HG03575 (cell line): ENCODE results near the gene DMRT3.

ENCODE experiments used
- ATAC-seq: cut with Tn5 transposase; IDR thresholded peaks from one replicate; pipeline ENCODE4 v1.9.1; 2021; ENCODE audit not compliant: unreplicated experiment, insufficient number of reproducible peaks, low FRiP score; ENCODE audit errors: extremely low read depth

The DMRT3 gene

DNA sequence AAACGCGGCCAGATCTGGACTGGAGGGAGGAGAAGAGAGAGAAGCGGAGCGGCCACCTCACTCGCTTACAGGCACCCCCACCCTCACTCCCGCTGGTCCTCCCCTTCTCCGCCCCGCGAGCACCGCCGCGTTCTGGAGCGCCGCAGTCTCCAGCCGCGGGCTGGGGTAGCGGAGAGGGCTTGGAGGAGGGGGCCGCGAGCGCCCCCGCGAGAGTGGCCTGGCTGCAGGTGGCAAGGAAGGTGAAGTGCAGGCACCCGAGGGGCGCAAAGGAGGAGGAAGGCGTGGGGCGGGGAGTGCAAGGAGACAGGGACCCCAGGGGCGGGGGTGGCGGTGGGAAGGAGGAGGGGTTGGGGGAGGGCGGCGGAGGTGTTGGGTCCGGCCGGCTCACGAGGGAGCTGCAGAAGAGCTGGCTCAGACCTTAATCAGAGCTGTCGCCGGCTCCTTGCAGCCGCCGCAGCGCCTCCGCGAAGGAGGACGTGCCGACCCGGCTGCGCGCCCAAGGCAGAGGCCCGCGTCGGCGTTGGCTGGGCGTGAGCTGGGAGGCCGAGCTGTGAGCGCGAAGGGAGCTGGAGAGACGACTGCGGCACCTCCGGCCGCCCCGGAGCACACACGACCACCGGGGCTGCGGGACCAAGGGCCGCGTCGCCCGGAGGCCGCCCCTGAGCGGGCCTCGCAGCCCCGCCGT lies at the start of gene DMRT3:
Gene DMRT3 (plus strand): TSS at position 398 of the 685 bp plus-strand sequence. CDS start 347 bp downstream, outside the sequence.
- no peak for ATAC-seq

DNA sequence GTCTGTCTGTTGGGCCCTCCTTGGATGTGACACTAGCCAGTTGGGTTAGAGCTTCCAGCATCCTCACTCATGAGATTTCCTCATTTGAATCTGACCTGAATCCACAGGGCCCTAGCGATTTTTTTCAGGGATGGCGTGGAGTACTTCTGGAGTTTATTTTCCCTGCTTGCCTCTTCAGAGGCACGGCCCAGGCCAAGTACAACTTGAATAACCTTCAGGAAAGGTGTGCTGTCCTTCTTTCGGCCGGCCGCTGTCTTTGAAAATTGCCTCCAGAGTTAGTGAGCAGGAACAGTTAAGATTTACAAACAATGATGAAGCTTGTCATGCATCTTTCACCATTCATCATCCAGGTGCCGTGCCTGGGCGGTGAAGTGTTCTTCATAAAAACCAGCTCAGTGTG lies 49.5 kb upstream of the DMRT3 start:
- ATAC-seq = no peak

DNA sequence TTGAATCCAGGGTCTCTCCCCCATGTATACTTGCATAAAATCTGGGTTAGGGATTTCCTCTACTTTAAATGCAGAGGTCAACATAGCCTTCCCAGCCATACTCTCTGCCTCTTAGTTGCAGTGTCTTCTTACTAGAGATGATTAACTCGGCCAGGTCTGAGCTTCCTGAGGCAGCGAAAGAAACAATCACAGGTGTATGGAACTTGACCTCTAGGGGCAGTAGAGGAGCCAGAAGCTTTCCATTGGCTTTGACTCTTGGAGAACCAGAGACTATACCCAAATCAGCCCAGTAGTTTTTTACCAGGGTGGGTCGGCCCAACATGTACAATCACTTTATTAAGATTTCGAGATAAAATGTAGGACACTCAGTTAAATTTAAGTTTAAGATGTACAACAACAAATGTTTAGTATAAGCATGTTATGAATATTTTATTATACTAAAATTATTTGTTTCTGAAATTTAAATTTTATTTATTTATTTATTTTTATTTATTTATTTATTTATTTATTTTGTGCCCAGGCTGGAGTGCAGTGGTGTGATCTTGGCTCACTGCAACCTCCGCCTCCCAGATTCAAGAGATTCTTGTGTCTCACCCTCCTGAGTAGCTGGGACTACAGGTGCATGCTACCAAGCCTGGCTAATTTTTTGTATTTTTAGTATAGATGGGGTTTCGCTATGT lies 48.0 kb upstream of the DMRT3 start:
- no peak for ATAC-seq

DNA sequence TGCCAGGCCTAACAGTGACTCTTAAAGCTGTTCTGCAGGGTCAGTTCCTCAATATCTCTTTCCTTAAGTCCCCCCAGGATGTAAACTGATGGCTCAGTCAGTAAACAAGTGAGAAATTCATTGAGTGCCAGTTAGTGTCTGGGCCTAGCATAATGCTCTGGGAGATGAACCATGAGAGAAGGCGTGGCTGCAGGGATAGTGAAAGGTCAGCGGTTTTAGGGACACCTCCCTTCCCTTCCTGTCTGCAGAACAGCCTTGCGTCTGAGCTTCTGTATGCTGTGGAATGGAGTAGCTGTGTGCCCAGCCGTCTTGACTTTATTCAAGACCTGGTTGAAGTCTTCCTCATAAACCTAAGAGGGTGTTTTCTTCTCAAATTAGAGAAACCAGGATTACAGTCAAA lies 46.7 kb upstream of the DMRT3 start:
- ATAC-seq = no peak

GRCh38 chr9:933356-933755 lies 43.1 kb upstream of the DMRT3 start:
- ATAC-seq = no peak

DNA sequence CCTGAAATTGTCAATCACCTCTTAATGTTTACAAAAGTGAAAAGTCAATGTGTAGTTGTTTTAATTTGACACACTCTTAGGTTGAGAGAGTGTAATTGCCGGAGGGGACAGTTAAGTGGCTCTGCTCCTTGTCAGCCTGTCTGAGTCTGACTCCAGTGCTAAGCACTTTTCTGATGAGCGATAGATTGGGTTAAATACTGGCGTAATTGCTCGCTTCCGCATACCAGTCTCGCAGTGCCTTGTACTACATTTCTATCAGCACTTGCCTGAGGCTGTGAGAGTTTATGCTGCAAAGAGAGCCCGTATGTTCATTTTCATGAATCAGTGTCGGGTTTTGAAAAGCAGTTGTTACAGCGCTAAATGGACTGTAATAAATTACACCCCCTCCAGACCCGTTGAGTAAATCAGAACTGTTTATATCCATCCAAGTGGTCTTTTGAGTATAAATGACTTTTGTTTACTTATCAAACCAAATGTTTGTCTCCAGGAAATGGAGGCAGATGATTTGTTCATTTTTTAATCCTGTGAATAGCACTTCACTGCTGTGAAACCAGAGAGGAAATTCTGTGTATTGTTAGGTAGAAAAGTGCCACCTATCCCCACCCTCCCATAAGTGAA lies 41.0 kb upstream of the DMRT3 start:
- no peak for ATAC-seq

DNA sequence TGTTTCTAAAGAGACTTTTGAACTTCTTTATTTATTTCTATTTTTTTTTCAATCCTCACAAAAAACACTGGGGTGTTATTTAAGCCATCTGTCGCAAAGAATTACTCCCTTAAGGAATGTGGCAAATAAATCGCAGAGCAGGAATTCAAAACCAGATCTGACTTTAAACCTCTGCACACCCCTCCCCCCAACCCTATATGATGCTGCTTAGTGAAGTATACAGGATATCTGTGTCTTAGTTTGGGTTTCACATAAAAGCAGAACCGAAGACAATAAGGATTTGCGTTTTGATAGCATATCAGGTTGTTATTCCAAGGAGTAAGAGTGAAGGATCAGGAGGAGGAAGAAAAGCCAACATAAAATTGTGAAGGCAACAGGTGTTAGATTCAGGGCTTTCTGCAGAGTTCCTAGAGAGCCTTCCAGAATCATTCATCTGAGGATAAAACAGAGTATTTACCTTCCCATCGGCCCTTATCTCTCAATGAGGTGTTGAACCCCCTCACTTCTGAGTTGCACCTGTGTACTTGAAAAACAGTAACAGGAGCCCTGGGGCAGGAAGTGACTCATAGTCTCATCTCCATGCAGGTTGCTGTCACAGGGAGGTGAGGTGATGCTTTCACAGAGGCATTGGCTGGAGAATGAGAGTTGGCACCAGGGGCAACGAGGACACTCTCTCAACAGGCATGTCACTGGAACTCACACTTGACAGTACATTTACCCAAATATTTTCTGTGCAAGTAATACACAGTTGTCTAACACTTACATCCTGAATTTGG lies 33.5 kb upstream of the DMRT3 start:
- ATAC-seq = no peak

DNA sequence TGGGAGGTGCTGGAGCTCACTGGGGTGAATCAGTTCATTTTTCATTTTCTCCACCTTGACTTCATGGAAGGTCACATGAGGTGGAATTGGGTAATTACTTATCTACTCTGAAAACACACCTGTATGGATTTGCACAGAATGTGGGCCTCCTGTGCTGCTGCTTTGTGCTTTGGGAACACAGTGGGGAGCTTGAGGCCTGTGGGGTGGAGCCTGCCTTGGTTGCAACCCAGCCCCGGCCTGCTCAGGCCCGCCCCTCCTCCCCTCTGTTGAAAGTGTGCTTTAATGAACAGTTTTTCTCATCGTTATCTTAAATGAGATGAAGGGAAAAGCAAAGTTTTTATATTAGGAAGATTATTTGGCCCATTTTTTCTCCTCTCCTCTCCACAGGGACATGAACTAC lies 28.5 kb upstream of the DMRT3 start:
- ATAC-seq = no peak

GRCh38 chr9:948497-948896 lies 28.0 kb upstream of the DMRT3 start:
- ATAC-seq = no peak

DNA sequence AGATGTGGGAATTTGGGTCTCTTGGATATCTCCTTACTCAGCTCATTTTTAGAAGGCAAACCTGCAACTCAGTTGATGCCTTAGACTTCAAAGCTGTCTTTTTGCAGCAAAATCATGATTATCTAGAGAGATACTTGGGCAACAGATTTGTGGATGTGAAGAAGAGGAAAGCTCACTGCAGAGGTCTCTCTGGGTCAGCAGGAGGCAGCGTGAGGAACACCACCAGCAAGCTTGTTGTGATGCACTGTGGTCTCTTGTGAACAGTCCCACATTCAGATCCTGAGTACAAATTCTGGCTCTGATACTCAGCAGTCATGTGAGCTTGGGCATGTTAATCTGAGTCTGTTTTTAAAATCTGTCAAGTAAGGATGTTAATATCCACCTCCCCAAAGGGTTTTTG lies 26.3 kb upstream of the DMRT3 start:
- no peak for ATAC-seq

GRCh38 chr9:952546-952945 lies 23.9 kb upstream of the DMRT3 start:
- ATAC-seq = no peak

GRCh38 chr9:959105-959504 lies 17.4 kb upstream of the DMRT3 start:
- ATAC-seq = no peak

GRCh38 chr9:959914-960313 lies 16.5 kb upstream of the DMRT3 start:
- ATAC-seq = no peak

- no peak for ATAC-seq
Observed at GRCh38 chr9:962023-962422, 14.4 kb upstream of the DMRT3 start.

DNA sequence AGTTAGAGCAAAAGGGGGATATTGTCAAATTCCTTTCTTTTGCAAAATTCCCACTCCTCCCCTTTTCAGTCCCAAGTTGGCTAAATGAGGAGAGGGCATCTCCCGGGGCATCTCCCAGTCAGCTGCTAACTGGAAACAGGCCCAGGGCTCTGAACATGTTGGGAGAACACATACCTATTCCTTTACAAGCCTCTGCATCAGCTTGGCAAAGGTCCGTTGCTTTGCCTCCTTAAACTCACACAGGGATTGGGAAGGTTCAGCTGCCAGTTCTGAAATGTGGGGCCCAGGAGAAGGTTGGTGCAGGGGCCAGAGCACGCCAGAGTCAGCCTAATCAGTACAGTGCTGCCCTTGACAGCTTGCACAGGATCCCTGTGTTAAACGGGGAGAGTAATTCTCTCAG lies 11.0 kb upstream of the DMRT3 start:
- ATAC-seq = no peak

GRCh38 chr9:966870-967269 lies 9.6 kb upstream of the DMRT3 start:
- no peak for ATAC-seq

DNA sequence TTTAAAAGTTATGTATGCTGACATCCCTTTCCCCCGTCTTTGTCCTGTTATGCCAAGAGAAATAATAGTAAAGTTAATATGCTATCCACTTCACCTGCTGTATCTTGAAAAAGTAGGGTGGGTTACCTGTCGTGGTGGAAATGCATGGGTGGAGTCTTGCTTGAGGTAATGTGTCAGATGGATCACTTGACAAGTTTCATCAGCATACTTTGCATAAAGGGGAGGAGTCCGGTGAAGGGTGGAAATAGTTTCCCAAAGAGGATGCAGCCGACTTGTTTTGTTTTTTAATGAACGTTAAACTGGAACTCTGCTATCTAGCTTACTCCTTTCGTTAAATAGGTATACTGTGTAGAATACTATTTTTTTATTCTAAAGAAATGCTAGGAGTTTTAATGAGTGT lies 9.0 kb upstream of the DMRT3 start:
- ATAC-seq = no peak

DNA sequence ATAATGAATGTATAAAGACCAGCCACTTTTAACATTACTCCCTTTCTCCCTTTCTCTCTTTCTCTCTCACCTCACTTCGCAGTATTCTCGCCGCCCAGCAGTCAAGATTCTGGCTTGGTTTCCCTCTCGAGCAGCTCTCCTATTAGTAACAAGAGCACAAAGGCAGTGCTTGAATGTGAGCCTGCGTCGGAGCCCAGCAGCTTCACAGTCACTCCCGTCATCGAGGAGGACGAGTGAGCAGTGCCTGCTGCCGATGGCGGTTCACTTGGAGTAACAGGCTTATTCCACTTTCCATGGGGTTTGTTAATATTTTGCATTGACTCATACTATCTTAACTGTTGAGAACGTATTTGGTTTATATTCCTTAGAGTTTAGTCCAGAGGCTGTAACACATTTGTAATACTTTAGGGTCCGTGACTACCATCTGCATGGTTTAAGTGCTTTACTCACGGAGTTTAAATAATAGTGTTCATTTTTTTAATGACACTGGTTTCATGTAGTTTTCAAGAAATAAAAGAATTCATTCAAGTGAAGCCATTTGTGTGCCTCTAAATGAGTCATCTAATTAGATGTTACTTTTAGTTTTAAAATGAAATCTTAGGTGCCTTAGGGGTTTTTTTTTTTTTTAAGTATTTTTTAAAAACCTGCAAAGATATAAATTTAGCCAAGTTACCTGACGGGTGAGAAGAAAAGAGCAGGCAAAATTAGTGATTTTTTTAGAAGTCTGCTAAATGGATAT lies 8.4 kb upstream of the DMRT3 start:
- ATAC-seq = no peak
